ENCODE results near the gene EN2. TPM values are rescaled to one million over a fixed set of nuclear protein-coding genes. Genes with fewer than 3 reads are reported as not detected.

EN2 gene
- total RNA-seq, 4 donors from 2014 or later, result 0.21 to 0.56 (median 0.34) TPM; not detected in 1

- Histone ChIP-seq H3K27ac (no peak overlapping the region), H3K36me3 (no peaks in the 10 kb centered on the region), H3K4me3 (no peak overlapping the region), H3K27me3 (peaks cover 99% of the 10 kb centered on the region), H3K9me3 (no peaks in the 10 kb centered on the region), H3K4me1 (peaks cover 29% of the 10 kb centered on the region)
- TF ChIP-seq POLR2AphosphoS5 (IDR thresholded peaks at IDR 0.05), result no peak
- TF ChIP-seq EP300 (IDR thresholded peaks at IDR 0.05), result no peak
- TF ChIP-seq CTCF (IDR thresholded peaks at IDR 0.05), result no peak
- no peak for TF ChIP-seq POLR2A (IDR thresholded peaks at IDR 0.05)
- no peak for DNase-seq (ENCODE audit: low spot score in 2 of 2)
- 21% methylated on average over 9 of the region's 9 CpGs for WGBS
These were observed 7.8 kb downstream of the EN2 start for GRCh38 chr7:155465761-155466141.

- no peak overlapping the region for H3K27ac ChIP-seq
- H3K36me3 ChIP-seq, result no peaks in the 10 kb centered on the region
- no peak for TF ChIP-seq EP300 (IDR thresholded peaks at IDR 0.05)
- peaks cover 99% of the 10 kb centered on the region for H3K27me3 ChIP-seq
- no peak for DNase-seq (ENCODE audit: low spot score in 2 of 2)
- peaks cover 32% of the 10 kb centered on the region for H3K4me1 ChIP-seq
- no peaks in the 10 kb centered on the region for H3K9me3 ChIP-seq
- H3K4me3 ChIP-seq, result peak overlapping the region; percentile 0
- 7% methylated on average over 27 of the region's 42 CpGs for WGBS
These were observed 8.3 kb downstream of the EN2 start for GRCh38 chr7:155466142-155466813.

GRCh38 chr7:155466814-155467733, 9.1 kb downstream of the EN2 start:
- TF ChIP-seq CTCF (IDR thresholded peaks at IDR 0.05), result no peak
- no peak for TF ChIP-seq EP300 (IDR thresholded peaks at IDR 0.05)
- no peak for TF ChIP-seq POLR2AphosphoS5 (IDR thresholded peaks at IDR 0.05)
- TF ChIP-seq POLR2A (IDR thresholded peaks at IDR 0.05), result no peak
- peak overlapping the region; percentile 32 for H3K4me3 ChIP-seq
- no peak overlapping the region for H3K27ac ChIP-seq
- DNase-seq (ENCODE audit: low spot score in 2 of 2), result no peak
- H3K27me3 ChIP-seq, result peaks cover 99% of the 10 kb centered on the region
- H3K36me3 ChIP-seq, result no peaks in the 10 kb centered on the region
- no peaks in the 10 kb centered on the region for H3K9me3 ChIP-seq
- 11% methylated on average over 30 of the region's 78 CpGs for WGBS
- H3K4me1 ChIP-seq, result peaks cover 40% of the 10 kb centered on the region

- Histone ChIP-seq H3K4me3 (peak overlapping the region; percentile 32), H3K36me3 (no peaks in the 10 kb centered on the region), H3K9me3 (no peaks in the 10 kb centered on the region), H3K27ac (no peak overlapping the region), H3K27me3 (peaks cover 99% of the 10 kb centered on the region), H3K4me1 (peaks cover 46% of the 10 kb centered on the region)
- WGBS, result 2% methylated on average over 57 of the region's 70 CpGs
- no peak for DNase-seq (ENCODE audit: low spot score in 2 of 2)
- TF ChIP-seq EP300 (IDR thresholded peaks at IDR 0.05) (no peak), CTCF (IDR thresholded peaks at IDR 0.05) (no peak), POLR2AphosphoS5 (IDR thresholded peaks at IDR 0.05) (no peak), POLR2A (IDR thresholded peaks at IDR 0.05) (no peak)
These were observed 10.2 kb downstream of the EN2 start for GRCh38 chr7:155467846-155468784.

- H3K9me3 ChIP-seq, result no peaks in the 10 kb centered on the region
- H3K4me1 ChIP-seq, result peaks cover 46% of the 10 kb centered on the region
- WGBS, result 21% methylated on average over 10 of the region's 10 CpGs
- no peak overlapping the region for H3K4me3 ChIP-seq
- no peak overlapping the region for H3K27ac ChIP-seq
- TF ChIP-seq POLR2AphosphoS5 (IDR thresholded peaks at IDR 0.05) (no peak), POLR2A (IDR thresholded peaks at IDR 0.05) (no peak), EP300 (IDR thresholded peaks at IDR 0.05) (no peak), CTCF (IDR thresholded peaks at IDR 0.05) (no peak)
- no peak for DNase-seq (ENCODE audit: low spot score in 2 of 2)
- peaks cover 99% of the 10 kb centered on the region for H3K27me3 ChIP-seq
- H3K36me3 ChIP-seq, result no peaks in the 10 kb centered on the region
These were observed 10.8 kb downstream of the EN2 start for GRCh38 chr7:155468785-155469148.

All from suprapubic skin (tissue), 4 donors.